Keratinocyte (primary cell): ENCODE measurements around the gene IRX4. TPM values are rescaled to one million over a fixed set of nuclear protein-coding genes. Genes with fewer than 3 reads are reported as not detected.

Experiments used
- DNase-seq: peaks from one replicate; pipeline ENCODE4 v3.0.0-alpha.2; 2011; ENCODE audit warnings: low read depth, missing footprints, low spot score
- FAIRE-seq: peaks from 2 replicates; lab custom pipeline; 2011; peaks lifted over from hg19 to GRCh38; lab: Jason Lieb, UNC
- H2AFZ ChIP-seq: 2 replicates; pipeline ENCODE4 v1.6.0; 2012; ENCODE audit warnings: low read length, control low read depth, inconsistent platforms; ENCODE audit not compliant: control insufficient read depth
- H3K27ac ChIP-seq: 2 replicates; pipeline ENCODE4 v1.5.1; 2011; ENCODE audit warnings: low read length; ENCODE audit not compliant: control insufficient read depth, insufficient read depth
- H3K27me3 ChIP-seq: 3 replicates; pipeline ENCODE4 v1.6.0; 2011; ENCODE audit warnings: low read length; ENCODE audit not compliant: control insufficient read depth, insufficient read depth; ENCODE audit errors: extremely low read depth
- H3K36me3 ChIP-seq, 2 experiments: 2 replicates in 1 of 2; 3 replicates in 1 of 2; pipeline ENCODE4 v1.5.1; 2011; ENCODE audit warnings: low read length in 2 of 2, mild to moderate bottlenecking in 1 of 2; ENCODE audit not compliant: control insufficient read depth in 2 of 2, insufficient read depth in 2 of 2; ENCODE audit errors: extremely low read depth in 1 of 2
- H3K4me1 ChIP-seq: 3 replicates; pipeline ENCODE4 v1.5.1; 2011; ENCODE audit warnings: low read length; ENCODE audit not compliant: control insufficient read depth, insufficient read depth; ENCODE audit errors: extremely low read depth
- H3K4me2 ChIP-seq: 3 replicates; pipeline ENCODE4 v1.6.0; 2011; ENCODE audit warnings: low read depth, low read length; ENCODE audit not compliant: control insufficient read depth, insufficient read depth; ENCODE audit errors: extremely low read depth
- H3K4me3 ChIP-seq, 3 experiments: fragments of 200-600 bp in 1 of 3; sonication (generic) in 1 of 3; 2 replicates in 2 of 3; 3 replicates in 1 of 3; pipeline ENCODE4 v1.5.1; 2011 to 2016; ENCODE audit warnings: low read length in 3 of 3, mild to moderate bottlenecking in 3 of 3, control low read depth in 2 of 3, inconsistent platforms in 1 of 3, low read depth in 1 of 3, mixed read lengths in 1 of 3, mixed run types in 1 of 3, moderate library complexity in 1 of 3; ENCODE audit not compliant: control insufficient read depth in 2 of 3, insufficient read depth in 2 of 3; ENCODE audit errors: extremely low read depth in 1 of 3
- H3K79me2 ChIP-seq: 2 replicates; pipeline ENCODE4 v1.6.0; 2012; ENCODE audit warnings: low read length; ENCODE audit not compliant: control insufficient read depth, insufficient read depth
- H3K9ac ChIP-seq: 3 replicates; pipeline ENCODE4 v1.6.0; 2011; ENCODE audit warnings: low read length; ENCODE audit not compliant: control insufficient read depth, insufficient read depth; ENCODE audit errors: extremely low read depth
- H3K9me1 ChIP-seq: 3 replicates; pipeline ENCODE4 v1.6.0; 2011; ENCODE audit warnings: low read length; ENCODE audit not compliant: control insufficient read depth, insufficient read depth; ENCODE audit errors: extremely low read depth
- H3K9me3 ChIP-seq: 2 replicates; pipeline ENCODE4 v1.5.1; 2012; ENCODE audit warnings: low read depth, low read length; ENCODE audit not compliant: control insufficient read depth
- H4K20me1 ChIP-seq: 3 replicates; pipeline ENCODE4 v1.6.0; 2011; ENCODE audit warnings: low read length; ENCODE audit not compliant: control insufficient read depth, insufficient read depth; ENCODE audit errors: extremely low read depth
- CTCF ChIP-seq, 3 experiments: IDR thresholded peaks in 1 of 3; conservative IDR thresholded peaks in 1 of 3; optimal IDR thresholded peaks in 1 of 3; 2 replicates in 2 of 3; 3 replicates in 1 of 3; pipeline versions ENCODE3 to v1.5.1; 2011; ENCODE audit warnings: low read length in 3 of 3, mild to moderate bottlenecking in 3 of 3, moderate library complexity in 2 of 3, control low read depth in 1 of 3, inconsistent platforms in 1 of 3; ENCODE audit not compliant: insufficient read depth in 2 of 3; ENCODE audit errors: extremely low read depth in 1 of 3
- EZH2 ChIP-seq: IDR thresholded peaks from one replicate; pipeline ENCODE4 v1.6.1; 2012; ENCODE audit warnings: inconsistent platforms, mild to moderate bottlenecking, low read length, moderate library complexity
- dilution Hi-C: fragments of 300-500 bp; cut with MboI; formaldehyde crosslinking; loops from one replicate; pipeline ENCODE4 v1.7.0; 2020; ENCODE audit warnings: low sequenced_read_pairs; ENCODE audit not compliant: extremely low pct_ligation_motif_present
- polyA plus RNA-seq, 5 experiments: library from polyadenylated mRNA; depleted of rRNA in 3 of 5; stranded (reverse) in 3 of 5; stranded (forward) in 1 of 5; unstranded in 1 of 5; fragments of >200 nt; gene quantifications; 1 replicate in 1 of 5; 2 replicates in 3 of 5; 3 replicates in 1 of 5; pipeline versions ENCODE4 v1.2.1 to v1.2.3, GENCODE V29; 2011 to 2012; ENCODE audit warnings: missing spikeins in 2 of 5, low read depth in 1 of 5, low replicate concordance in 1 of 5

Gene IRX4
- polyA plus RNA-seq, 1 donor (not counting 4 experiments of a cell fraction or from before 2014, with no cell fraction given), result 18.2 TPM

GRCh38 chr5:1919209-1919566 is 36.5 kb upstream of the IRX4 start:
- Histone ChIP-seq H3K27me3 (no peaks in the 10 kb centered on the region), H3K4me3 (no peak overlapping the region), H3K9me1 (no peaks in the 10 kb centered on the region), H3K9ac (no peak overlapping the region), H3K27ac (no peak overlapping the region), H3K4me1 (no peaks in the 10 kb centered on the region), H3K9me3 (no peaks in the 10 kb centered on the region), H4K20me1 (no peaks in the 10 kb centered on the region), H2AFZ (no peak overlapping the region), H3K36me3 (no peaks in the 10 kb centered on the region), H3K79me2 (no peaks in the 10 kb centered on the region), H3K4me2 (no peak overlapping the region)
- no peak for FAIRE-seq
- DNase-seq, result no peak
- dilution Hi-C loops, result no loop called here
- TF ChIP-seq EZH2 (no peak), CTCF (optimal IDR thresholded peaks at IDR 0.05 in 1 of 3, IDR thresholded peaks at IDR 0.05 in 1 of 3, conservative IDR thresholded peaks at IDR 0.05 in 1 of 3; ENCODE audit: extremely low read depth in 1 of 3, insufficient read depth in 2 of 3, low read length in 3 of 3) (no peak)

DNA sequence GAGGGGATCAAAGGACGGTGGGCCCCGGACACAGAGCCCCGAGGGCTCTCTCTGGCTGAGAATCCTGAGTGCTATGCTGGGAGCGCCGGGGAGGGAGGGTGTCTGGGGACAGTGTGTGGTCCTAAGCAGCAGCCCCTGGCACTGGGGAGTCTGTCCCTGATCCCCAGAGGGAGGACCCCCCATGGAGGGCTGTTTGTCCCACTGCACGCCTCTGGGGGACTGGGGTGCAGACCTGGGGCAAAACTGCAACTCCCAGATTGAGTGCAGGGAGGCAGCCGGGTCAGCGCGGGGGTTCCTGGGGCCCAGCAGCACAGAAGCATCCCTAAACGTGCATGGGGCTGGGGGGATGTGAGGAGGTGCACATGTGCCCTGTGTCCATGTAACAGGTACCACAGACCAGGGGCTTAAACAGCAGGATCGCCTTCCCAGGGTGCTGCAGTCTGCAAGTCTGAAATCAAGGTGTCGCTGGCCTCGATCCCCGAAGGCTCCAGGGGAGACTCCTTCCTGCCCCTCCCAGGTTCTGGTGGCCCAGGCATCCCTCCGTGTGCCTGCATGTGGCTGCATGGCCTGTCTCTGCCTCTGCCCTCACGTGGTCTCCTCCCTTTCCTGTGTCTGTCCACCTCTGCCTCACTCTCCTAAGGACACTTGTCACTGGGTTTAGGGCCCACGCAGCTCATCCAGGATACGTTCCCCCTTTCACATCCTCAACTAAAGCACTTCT is 35.9 kb upstream of the IRX4 start:
- TF ChIP-seq EZH2 (no peak), CTCF (optimal IDR thresholded peaks at IDR 0.05 in 1 of 3, IDR thresholded peaks at IDR 0.05 in 1 of 3, conservative IDR thresholded peaks at IDR 0.05 in 1 of 3; ENCODE audit: extremely low read depth in 1 of 3, insufficient read depth in 2 of 3, low read length in 3 of 3) (no peak)
- Histone ChIP-seq H2AFZ (no peak overlapping the region), H3K9me1 (no peaks in the 10 kb centered on the region), H3K9me3 (no peaks in the 10 kb centered on the region), H3K4me3 (no peak overlapping the region), H3K27me3 (no peaks in the 10 kb centered on the region), H3K9ac (no peak overlapping the region), H3K4me2 (no peak overlapping the region), H3K27ac (no peak overlapping the region), H3K4me1 (no peaks in the 10 kb centered on the region), H4K20me1 (no peaks in the 10 kb centered on the region), H3K79me2 (no peaks in the 10 kb centered on the region), H3K36me3 (no peaks in the 10 kb centered on the region)
- dilution Hi-C loops, result no loop called here
- DNase-seq (no peak), FAIRE-seq (no peak)
